Progenitor cell of endocrine pancreas (in vitro differentiated cells): ENCODE results near the gene SUPT20HL1. TPM values are rescaled to one million over a fixed set of nuclear protein-coding genes. Genes with fewer than 3 reads are reported as not detected.

Experiments used
- DNase-seq: peaks from one replicate; pipeline ENCODE4 v3.0.0; 2021; ENCODE audit warnings: low spot score; ENCODE audit not compliant: unreplicated experiment
- H3K27ac Mint-ChIP-seq: 2 replicates; pipeline ENCODE4 v1.8.0; 2021; ENCODE audit warnings: mild to moderate bottlenecking, moderate library complexity, mixed read lengths
- H3K27me3 Mint-ChIP-seq: 2 replicates; pipeline ENCODE4 v1.8.0; 2021; ENCODE audit warnings: mixed read lengths
- H3K36me3 Mint-ChIP-seq: 2 replicates; pipeline ENCODE4 v1.8.0; 2022; ENCODE audit warnings: mixed read lengths; ENCODE audit not compliant: insufficient read depth
- H3K4me1 Mint-ChIP-seq: 2 replicates; pipeline ENCODE4 v1.8.0; 2021; ENCODE audit warnings: low read depth, mixed read lengths
- H3K4me3 Mint-ChIP-seq: 2 replicates; pipeline ENCODE4 v1.8.0; 2021; ENCODE audit warnings: low read depth, mild to moderate bottlenecking, moderate library complexity, mixed read lengths
- H3K9me3 Mint-ChIP-seq: 2 replicates; pipeline ENCODE4 v1.8.0; 2021; ENCODE audit warnings: low read depth, mixed read lengths
- CTCF ChIP-seq: fragments of 200-600 bp; sonication (generic); IDR thresholded peaks from one replicate; pipeline ENCODE4 v1.5.0; 2021; ENCODE audit warnings: antibody characterized with exemption, mild to moderate bottlenecking; ENCODE audit not compliant: unreplicated experiment
- total RNA-seq: library from RNA; stranded (reverse); gene quantifications from 2 replicates; pipeline ENCODE4 v1.2.1, GENCODE V29; 2021

Gene SUPT20HL1
- total RNA-seq, 1 donor from 2014 or later, result not detected

- Mint-ChIP-seq H3K27ac (no peak overlapping the region), H3K36me3 (no peaks in the 10 kb centered on the region), H3K27me3 (peaks cover 34% of the 10 kb centered on the region), H3K4me1 (no peaks in the 10 kb centered on the region), H3K4me3 (no peak overlapping the region), H3K9me3 (no peaks in the 10 kb centered on the region)
- TF ChIP-seq CTCF, result no peak
- no peak for DNase-seq
These were observed 32.3 kb downstream of the SUPT20HL1 start for GRCh38 chrX:24392709-24393108.

GRCh38 chrX:24395775-24396174 is 35.3 kb downstream of the SUPT20HL1 start:
- Mint-ChIP-seq H3K27me3 (peaks cover 40% of the 10 kb centered on the region), H3K36me3 (no peaks in the 10 kb centered on the region), H3K4me1 (no peaks in the 10 kb centered on the region), H3K9me3 (no peaks in the 10 kb centered on the region), H3K27ac (no peak overlapping the region), H3K4me3 (no peak overlapping the region)
- peak; percentile 34 for DNase-seq
- peak; percentile 83 for TF ChIP-seq CTCF

- no peaks in the 10 kb centered on the region for H3K36me3 Mint-ChIP-seq
- TF ChIP-seq CTCF, result no peak
- H3K4me3 Mint-ChIP-seq, result no peak overlapping the region
- no peak overlapping the region for H3K27ac Mint-ChIP-seq
- H3K9me3 Mint-ChIP-seq, result no peaks in the 10 kb centered on the region
- no peak for DNase-seq
- H3K27me3 Mint-ChIP-seq, result peaks cover 40% of the 10 kb centered on the region
- H3K4me1 Mint-ChIP-seq, result no peaks in the 10 kb centered on the region
These were observed 35.9 kb downstream of the SUPT20HL1 start for GRCh38 chrX:24396236-24396930.

GRCh38 chrX:24396931-24397279 is 36.5 kb downstream of the SUPT20HL1 start:
- TF ChIP-seq CTCF, result no peak
- Mint-ChIP-seq H3K27me3 (peaks cover 37% of the 10 kb centered on the region), H3K4me3 (no peak overlapping the region), H3K27ac (no peak overlapping the region), H3K4me1 (no peaks in the 10 kb centered on the region), H3K36me3 (no peaks in the 10 kb centered on the region), H3K9me3 (no peaks in the 10 kb centered on the region)
- DNase-seq, result no peak

GRCh38 chrX:24398766-24399165 is 38.3 kb downstream of the SUPT20HL1 start:
- Mint-ChIP-seq H3K27ac (no peak overlapping the region), H3K4me1 (no peaks in the 10 kb centered on the region), H3K9me3 (no peaks in the 10 kb centered on the region), H3K4me3 (no peak overlapping the region), H3K36me3 (no peaks in the 10 kb centered on the region), H3K27me3 (peaks cover 22% of the 10 kb centered on the region)
- DNase-seq, result no peak
- no peak for TF ChIP-seq CTCF
